K562 (cell line): ENCODE results near the gene ZDHHC19. TPM values are rescaled to one million over a fixed set of nuclear protein-coding genes. Genes with fewer than 3 reads are reported as not detected.

Experiments used
- ADNP ChIP-seq: fragments of 200-800 bp; sonication (Bioruptor generic); IDR thresholded peaks from 2 replicates; pipeline ENCODE4 v1.6.1; 2016; ENCODE audit warnings: missing genetic modification characterization, missing compliant biosample characterization
- ARNT ChIP-seq, 2 experiments: fragments of 450-650 bp; IDR thresholded peaks; 2 replicates each; pipeline ENCODE4 v1.6.1; 2016; ENCODE audit warnings: mild to moderate bottlenecking in 1 of 2
- CCNT2 ChIP-seq: IDR thresholded peaks from 2 replicates; pipeline ENCODE4 v1.6.1; 2011; ENCODE audit warnings: borderline replicate concordance, low read depth, mild to moderate bottlenecking, moderate library complexity, mixed read lengths, low read length; ENCODE audit not compliant: insufficient read length; ENCODE audit errors: extremely low read depth
- CREM ChIP-seq: IDR thresholded peaks from 2 replicates; pipeline ENCODE4 v1.6.1; 2014; ENCODE audit warnings: antibody characterized with exemption, low read depth
- ELF4 ChIP-seq: fragments of 450-650 bp; formaldehyde crosslinking; IDR thresholded peaks from 2 replicates; pipeline ENCODE4 v1.4.0; 2022; ENCODE audit warnings: missing genetic modification characterization
- FOSL1 ChIP-seq: fragments of 200-800 bp; sonication (Bioruptor generic); conservative IDR thresholded peaks from 2 replicates; pipeline ENCODE4 v1.6.1; 2016; ENCODE audit warnings: missing genetic modification characterization, missing compliant biosample characterization
- GATAD2A ChIP-seq: fragments of 450-650 bp; IDR thresholded peaks from 2 replicates; pipeline ENCODE4 v1.6.1; 2017
- HDAC2 ChIP-seq: fragments of 450-650 bp; IDR thresholded peaks from 2 replicates; pipeline ENCODE4 v1.6.1; 2016; ENCODE audit warnings: mild to moderate bottlenecking
- HMGXB4 ChIP-seq: sonication (generic); formaldehyde crosslinking; IDR thresholded peaks from 2 replicates; pipeline ENCODE4 v1.8.1; 2023; ENCODE audit warnings: mild to moderate bottlenecking, missing genetic modification reagents
- HNRNPUL1 ChIP-seq: fragments of 200-400 bp; formaldehyde crosslinking; IDR thresholded peaks from 2 replicates; pipeline ENCODE4 v1.6.1; 2017; ENCODE audit warnings: low read length
- HSF4 ChIP-seq: fragments of 250-450 bp; sonication (Bioruptor Pico); IDR thresholded peaks from 2 replicates; pipeline ENCODE4 v2.1.2; 2022; ENCODE audit warnings: mild to moderate bottlenecking, moderate library complexity, borderline replicate concordance
- IRF1 ChIP-seq: sonication (generic); formaldehyde crosslinking; IDR thresholded peaks from 2 replicates; pipeline ENCODE4 v1.8.0; 2022; ENCODE audit warnings: missing genetic modification reagents, mild to moderate bottlenecking, borderline replicate concordance
- KAT2B ChIP-seq: IDR thresholded peaks from one replicate; pipeline ENCODE4 v1.6.1; 2012; ENCODE audit warnings: low read depth, mild to moderate bottlenecking, control low read depth, inconsistent platforms, low read length, moderate library complexity
- KLF6 ChIP-seq: fragments of 250-450 bp; sonication (Bioruptor Pico); IDR thresholded peaks from 2 replicates; pipeline ENCODE4 v1.4.0; 2020; ENCODE audit warnings: mild to moderate bottlenecking, moderate library complexity, borderline replicate concordance
- LCOR ChIP-seq: sonication (generic); formaldehyde crosslinking; IDR thresholded peaks from 2 replicates; pipeline ENCODE4 v1.8.0; 2022; ENCODE audit warnings: mild to moderate bottlenecking, missing genetic modification reagents
- SMARCE1 ChIP-seq: fragments of 450-650 bp; IDR thresholded peaks from 2 replicates; pipeline ENCODE4 v1.7.1; 2016; ENCODE audit warnings: mild to moderate bottlenecking
- ZBTB17 ChIP-seq: fragments of 450-650 bp; formaldehyde crosslinking; IDR thresholded peaks from 2 replicates; pipeline ENCODE4 v1.4.0; 2020; ENCODE audit warnings: mild to moderate bottlenecking
- ZFX ChIP-seq: sonication (generic); formaldehyde crosslinking; IDR thresholded peaks from 2 replicates; pipeline ENCODE4 v1.8.0; 2022; ENCODE audit warnings: mild to moderate bottlenecking, missing genetic modification reagents, moderate library complexity
- ZNF507 ChIP-seq: conservative IDR thresholded peaks from 2 replicates; pipeline ENCODE4 v1.6.1; 2017; ENCODE audit warnings: missing genetic modification characterization, missing compliant biosample characterization
- ZNF511 ChIP-seq: sonication (generic); formaldehyde crosslinking; IDR thresholded peaks from 2 replicates; pipeline ENCODE4 v1.8.0; 2022; ENCODE audit warnings: mild to moderate bottlenecking, missing genetic modification reagents
- polyA plus RNA-seq, 8 experiments: library from polyadenylated mRNA; depleted of rRNA in 4 of 8; stranded (reverse) in 5 of 8; unstranded in 3 of 8; fragments of >200 nt; fragmentation: Nextera tagmentation in 2 of 8; fragmentation: Illumina TruSeq in 1 of 8; extraction: Ambion mirVana in 2 of 8; extraction: Trizol in 1 of 8; gene quantifications; 2 replicates each; pipeline versions ENCODE4 v1.2.1 to v1.2.3, GENCODE V29; 2011 to 2014; ENCODE audit warnings: inconsistent platforms in 1 of 8, missing spikeins in 1 of 8
- total RNA-seq, 7 experiments: library from RNA; depleted of rRNA in 6 of 7; stranded (reverse); fragments of >200 nt in 6 of 7; fragmentation: Illumina TruSeq in 2 of 7; extraction: Trizol in 2 of 7; gene quantifications; 2 replicates each; pipeline versions ENCODE4 v1.2.1 to v1.2.3, GENCODE V29; 2011 to 2021; ENCODE audit warnings: low replicate concordance in 1 of 7
- TF ChIP-seq, protein P1 (sequence below), 3 experiments: fragments of 200-800 bp in 1 of 3; fragments of 250-450 bp in 1 of 3; fragments of 450-650 bp in 1 of 3; sonication (Bioruptor Pico) in 1 of 3; sonication (Bioruptor generic) in 1 of 3; formaldehyde crosslinking in 1 of 3; IDR thresholded peaks; 2 replicates each; pipeline versions ENCODE4 v1.6.1 to v1.8.0; 2016 to 2022; ENCODE audit warnings: mild to moderate bottlenecking in 2 of 3, missing genetic modification characterization in 2 of 3, missing compliant biosample characterization in 1 of 3, moderate library complexity in 1 of 3

ZDHHC19 gene
- total and polyA plus RNA-seq, 9 of the 15 experiments (the other 6 are each of a cell fraction or from before 2014, with no cell fraction given), result 0.40 to 5.5 (median 1.1) TPM

- TF ChIP-seq ZNF511 (CRISPR knock-in tag), result 0 out of 2 replicates have a peak, but pooled peaks have one; percentile 19
- no peak for TF ChIP-seq HMGXB4 (CRISPR knock-in tag)
- no peak for TF ChIP-seq ZNF507 (tag)
- 0 out of 2 replicates have a peak, but pooled peaks have one; percentile 1 for TF ChIP-seq CREM
- TF ChIP-seq ELF4 (CRISPR knock-in tag), result no peak
- no peak for TF ChIP-seq ARNT (IDR thresholded peaks at IDR 0.05)
- TF ChIP-seq, protein P1, sequence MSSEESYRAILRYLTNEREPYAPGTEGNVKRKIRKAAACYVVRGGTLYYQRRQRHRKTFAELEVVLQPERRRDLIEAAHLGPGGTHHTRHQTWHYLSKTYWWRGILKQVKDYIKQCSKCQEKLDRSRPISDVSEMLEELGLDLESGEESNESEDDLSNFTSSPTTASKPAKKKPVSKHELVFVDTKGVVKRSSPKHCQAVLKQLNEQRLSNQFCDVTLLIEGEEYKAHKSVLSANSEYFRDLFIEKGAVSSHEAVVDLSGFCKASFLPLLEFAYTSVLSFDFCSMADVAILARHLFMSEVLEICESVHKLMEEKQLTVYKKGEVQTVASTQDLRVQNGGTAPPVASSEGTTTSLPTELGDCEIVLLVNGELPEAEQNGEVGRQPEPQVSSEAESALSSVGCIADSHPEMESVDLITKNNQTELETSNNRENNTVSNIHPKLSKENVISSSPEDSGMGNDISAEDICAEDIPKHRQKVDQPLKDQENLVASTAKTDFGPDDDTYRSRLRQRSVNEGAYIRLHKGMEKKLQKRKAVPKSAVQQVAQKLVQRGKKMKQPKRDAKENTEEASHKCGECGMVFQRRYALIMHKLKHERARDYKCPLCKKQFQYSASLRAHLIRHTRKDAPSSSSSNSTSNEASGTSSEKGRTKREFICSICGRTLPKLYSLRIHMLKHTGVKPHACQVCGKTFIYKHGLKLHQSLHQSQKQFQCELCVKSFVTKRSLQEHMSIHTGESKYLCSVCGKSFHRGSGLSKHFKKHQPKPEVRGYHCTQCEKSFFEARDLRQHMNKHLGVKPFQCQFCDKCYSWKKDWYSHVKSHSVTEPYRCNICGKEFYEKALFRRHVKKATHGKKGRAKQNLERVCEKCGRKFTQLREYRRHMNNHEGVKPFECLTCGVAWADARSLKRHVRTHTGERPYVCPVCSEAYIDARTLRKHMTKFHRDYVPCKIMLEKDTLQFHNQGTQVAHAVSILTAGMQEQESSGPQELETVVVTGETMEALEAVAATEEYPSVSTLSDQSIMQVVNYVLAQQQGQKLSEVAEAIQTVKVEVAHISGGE (CRISPR knock-in tag; IDR thresholded peaks at IDR 0.05), result 0 out of 6 replicates have a peak, but pooled peaks of 1 of the 3 experiments have one; percentile 34
- no peak for TF ChIP-seq KLF6
- TF ChIP-seq ZBTB17 (CRISPR knock-in tag), result no peak
- 0 out of 2 replicates have a peak, but pooled peaks have one; percentile 32 for TF ChIP-seq HDAC2
- TF ChIP-seq FOSL1 (tag), result peak; percentile 27; the same call in 1 of the 2 replicates
- no peak for TF ChIP-seq SMARCE1
- TF ChIP-seq HNRNPUL1, result no peak
- TF ChIP-seq ZFX (CRISPR knock-in tag), result peak; percentile 19
- TF ChIP-seq CCNT2, result no peak
- no peak for TF ChIP-seq KAT2B
- TF ChIP-seq HSF4 (CRISPR knock-in tag), result no peak
- 0 out of 2 replicates have a peak, but pooled peaks have one; percentile 29 for TF ChIP-seq LCOR (CRISPR knock-in tag)
- peak; percentile 22; the same call in 1 of the 2 replicates for TF ChIP-seq GATAD2A
- no peak for TF ChIP-seq IRF1
- TF ChIP-seq ADNP, result no peak
Observed at GRCh38 chr3:196179380-196180308, 31.6 kb downstream of the ZDHHC19 start (continued).
